GM12865 (cell line): Measurements from ENCODE around the gene PLG.
"Not testable (repeated sequence)": the region's sequence is repeated elsewhere in the genome, so short reads cannot be mapped to it uniquely, and the experiment has no call there.

ENCODE experiments used
- DNase-seq: peaks from one replicate; pipeline ENCODE4 v3.0.0; 2010; ENCODE audit warnings: low read depth
- H3K4me3 ChIP-seq: 2 replicates; pipeline ENCODE4 v1.5.1; 2011; ENCODE audit warnings: mild to moderate bottlenecking, low read depth, low read length, control low read depth
- CTCF ChIP-seq: IDR thresholded peaks from 2 replicates; pipeline ENCODE4 v1.5.1; 2011; ENCODE audit warnings: low read length, control low read depth, low read depth, inconsistent platforms; ENCODE audit not compliant: insufficient read depth; ENCODE audit errors: missing control alignments

PLG gene

GRCh38 chr6:160782228-160782627 lies 80.2 kb downstream of the PLG start:
- no peak overlapping the region for H3K4me3 ChIP-seq
- DNase-seq: no peak
- no peak for TF ChIP-seq CTCF

- H3K4me3 ChIP-seq: no peak overlapping the region
- no peak for DNase-seq
- no peak for TF ChIP-seq CTCF
Measured at GRCh38 chr6:160783741-160784140, 81.7 kb downstream of the PLG start.

DNA sequence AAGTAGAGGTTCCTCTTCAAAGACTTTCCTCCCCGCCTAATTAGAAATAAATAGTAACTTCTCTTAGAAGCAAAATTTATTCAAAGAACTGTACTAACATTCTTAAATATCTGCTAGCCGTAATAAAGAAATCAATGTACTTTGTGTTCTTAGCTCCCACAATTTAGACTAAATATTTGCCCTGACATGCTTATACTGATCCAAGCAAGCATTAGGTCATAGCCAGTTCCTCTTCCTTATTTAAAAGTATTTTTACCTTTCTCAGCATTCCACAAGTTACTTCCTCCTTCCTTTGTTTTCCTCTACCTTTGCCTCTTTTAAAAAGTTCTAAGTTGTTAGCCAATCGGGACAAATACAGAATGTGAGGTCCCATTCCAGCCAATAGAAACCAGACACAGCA lies 86.1 kb downstream of the PLG start:
- DNase-seq, H3K4me3 ChIP-seq: not testable (repeated sequence)

GRCh38 chr6:160788806-160789205 lies 86.8 kb downstream of the PLG start:
- no peak for DNase-seq
- TF ChIP-seq CTCF: no peak
- H3K4me3 ChIP-seq: no peak overlapping the region

- H3K4me3 ChIP-seq: no peak overlapping the region
- peak; percentile 70 for DNase-seq
- no peak for TF ChIP-seq CTCF
Measured at GRCh38 chr6:160789263-160790027, 87.4 kb downstream of the PLG start.

GRCh38 chr6:160790028-160790792 lies 88.2 kb downstream of the PLG start:
- peak; percentile 54 for DNase-seq
- no peak for TF ChIP-seq CTCF
- no peak overlapping the region for H3K4me3 ChIP-seq

GRCh38 chr6:160791459-160791858 lies 89.4 kb downstream of the PLG start:
- H3K4me3 ChIP-seq: no peak overlapping the region
- TF ChIP-seq CTCF: no peak
- peak; percentile 79 for DNase-seq
